Kidney (tissue), 14 donors: ENCODE data around the gene GTF3C1. TPM values are rescaled to one million over a fixed set of nuclear protein-coding genes. Genes with fewer than 3 reads are reported as not detected.

Source experiments
- DNase-seq, 5 donors: peaks; one replicate each; pipeline ENCODE4 v3.0.0-alpha.2; 2013 to 2020
- FAIRE-seq: peaks from 2 replicates; lab custom pipeline; 2012; peaks lifted over from hg19 to GRCh38; lab: Jason Lieb, UNC
- H3K27ac ChIP-seq, 2 donors: one replicate each; pipeline ENCODE4 v1.7.0; 2013; ENCODE audit warnings: low read depth in 2 of 2, low read length in 2 of 2, inconsistent platforms in 1 of 2
- H3K27me3 ChIP-seq: one replicate; pipeline ENCODE4 v1.7.1; 2013; ENCODE audit warnings: low read length, inconsistent platforms; ENCODE audit not compliant: control insufficient read depth, insufficient read depth
- H3K36me3 ChIP-seq, 3 donors: one replicate each; pipeline versions ENCODE4 v1.7.0 to v1.7.1; 2013; ENCODE audit warnings: low read length in 3 of 3, control low read depth in 1 of 3, inconsistent platforms in 1 of 3; ENCODE audit not compliant: insufficient read depth in 3 of 3, control insufficient read depth in 2 of 3
- H3K4me1 ChIP-seq, 3 donors: one replicate each; pipeline versions ENCODE4 v1.7.0 to v1.7.1; 2013; ENCODE audit warnings: low read length in 3 of 3, inconsistent platforms in 1 of 3, low read depth in 1 of 3; ENCODE audit not compliant: control insufficient read depth in 2 of 3, insufficient read depth in 2 of 3
- H3K4me3 ChIP-seq, 3 donors: one replicate each; pipeline versions ENCODE4 v1.7.0 to v1.8.1; 2013; ENCODE audit warnings: low read length in 3 of 3, control low read depth in 1 of 3, inconsistent platforms in 1 of 3
- H3K9ac ChIP-seq, 3 donors: one replicate each; pipeline versions ENCODE4 v1.7.0 to v1.7.1; 2013; ENCODE audit warnings: low read length in 3 of 3, control low read depth in 1 of 3, inconsistent platforms in 1 of 3
- H3K9me3 ChIP-seq, 3 donors: one replicate each; pipeline versions ENCODE4 v1.7.0 to v1.7.1; 2013; ENCODE audit warnings: low read length in 3 of 3, control low read depth in 1 of 3, inconsistent platforms in 1 of 3; ENCODE audit not compliant: control insufficient read depth in 2 of 3, insufficient read depth in 1 of 3
- intact Hi-C: fragments of 100-400 bp; cut with DNase I; formaldehyde crosslinking; loops from one replicate; pipeline ENCODE4 v1.11.1; 2022
- polyA plus RNA-seq: library from polyadenylated mRNA; stranded (reverse); fragments of 350-450 nt; fragmentation: Illumina TruSeq; extraction: RNeasy Lipid Tissue Mini Kit (QIAGEN cat#74804); gene quantifications from one replicate; pipeline ENCODE4 v1.2.3, GENCODE V29; 2014; ENCODE audit warnings: low read depth, low replicate concordance; ENCODE audit not compliant: insufficient read depth
- total RNA-seq: library from RNA; stranded (reverse); fragmentation: NEBNext Ultra II Directional; extraction: Animal tissue kit (Norgen Biotek cat#: 25700); gene quantifications from one replicate; pipeline ENCODE4 v1.2.1, GENCODE V29; 2021
- TF ChIP-seq, protein P1 (sequence below): IDR thresholded peaks from 3 replicates; pipeline ENCODE4 v1.5.1; 2012; ENCODE audit warnings: mild to moderate bottlenecking, moderate library complexity, borderline replicate concordance; ENCODE audit not compliant: insufficient read depth; ENCODE audit errors: extremely low read depth
- donor health status: control.
- donor health status: control.
- donor health status: control.
- donor health status: control.
- donor health status: control.
- donor health status: DM: yes; HTN: yes; CAD: no.
- donor health status: Normal renal cell carcinoma (clear cell type).

GTF3C1 gene
- total and polyA plus RNA-seq, 2 donors from 2014 or later: 59.0 to 81.7 TPM

DNA sequence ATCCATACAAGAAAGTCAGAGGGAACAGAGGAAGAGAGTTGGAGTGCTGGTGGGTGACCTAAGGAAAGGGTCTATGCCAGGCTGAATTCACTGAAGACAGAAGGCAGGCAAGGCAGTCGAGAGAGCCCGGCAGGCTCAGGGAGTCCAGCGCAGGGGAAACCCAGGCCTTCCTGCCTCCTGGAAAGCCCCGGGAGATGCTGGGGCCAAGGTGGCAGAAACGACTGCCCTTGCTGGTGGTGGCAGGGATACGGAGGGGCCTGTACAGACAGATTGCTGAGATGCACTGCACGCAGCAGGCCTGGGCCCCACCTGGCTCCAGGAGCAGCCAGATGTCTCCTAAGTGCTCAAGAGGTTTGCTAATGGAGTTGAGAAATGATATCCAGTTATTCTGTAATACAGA, 59.8 kb downstream of the GTF3C1 start:
- H3K9ac ChIP-seq: no peak overlapping the region
- FAIRE-seq (no peak), DNase-seq (peak in 1 of 5 donors; percentile 43)
- H3K36me3 ChIP-seq: peaks cover 9 to 64% (median 45%) of the 10 kb centered on the region in 3 donors
- H3K27ac ChIP-seq: no peak overlapping the region
- no peak overlapping the region for H3K4me3 ChIP-seq
- TF ChIP-seq, protein P1, sequence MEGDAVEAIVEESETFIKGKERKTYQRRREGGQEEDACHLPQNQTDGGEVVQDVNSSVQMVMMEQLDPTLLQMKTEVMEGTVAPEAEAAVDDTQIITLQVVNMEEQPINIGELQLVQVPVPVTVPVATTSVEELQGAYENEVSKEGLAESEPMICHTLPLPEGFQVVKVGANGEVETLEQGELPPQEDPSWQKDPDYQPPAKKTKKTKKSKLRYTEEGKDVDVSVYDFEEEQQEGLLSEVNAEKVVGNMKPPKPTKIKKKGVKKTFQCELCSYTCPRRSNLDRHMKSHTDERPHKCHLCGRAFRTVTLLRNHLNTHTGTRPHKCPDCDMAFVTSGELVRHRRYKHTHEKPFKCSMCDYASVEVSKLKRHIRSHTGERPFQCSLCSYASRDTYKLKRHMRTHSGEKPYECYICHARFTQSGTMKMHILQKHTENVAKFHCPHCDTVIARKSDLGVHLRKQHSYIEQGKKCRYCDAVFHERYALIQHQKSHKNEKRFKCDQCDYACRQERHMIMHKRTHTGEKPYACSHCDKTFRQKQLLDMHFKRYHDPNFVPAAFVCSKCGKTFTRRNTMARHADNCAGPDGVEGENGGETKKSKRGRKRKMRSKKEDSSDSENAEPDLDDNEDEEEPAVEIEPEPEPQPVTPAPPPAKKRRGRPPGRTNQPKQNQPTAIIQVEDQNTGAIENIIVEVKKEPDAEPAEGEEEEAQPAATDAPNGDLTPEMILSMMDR: no peak
- intact Hi-C loops: no loop called here
- no peaks in the 10 kb centered on the region for H3K27me3 ChIP-seq
- no peaks in the 10 kb centered on the region for H3K9me3 ChIP-seq
- peaks cover 0 to 5% (median 0%) of the 10 kb centered on the region in 3 donors for H3K4me1 ChIP-seq

DNA sequence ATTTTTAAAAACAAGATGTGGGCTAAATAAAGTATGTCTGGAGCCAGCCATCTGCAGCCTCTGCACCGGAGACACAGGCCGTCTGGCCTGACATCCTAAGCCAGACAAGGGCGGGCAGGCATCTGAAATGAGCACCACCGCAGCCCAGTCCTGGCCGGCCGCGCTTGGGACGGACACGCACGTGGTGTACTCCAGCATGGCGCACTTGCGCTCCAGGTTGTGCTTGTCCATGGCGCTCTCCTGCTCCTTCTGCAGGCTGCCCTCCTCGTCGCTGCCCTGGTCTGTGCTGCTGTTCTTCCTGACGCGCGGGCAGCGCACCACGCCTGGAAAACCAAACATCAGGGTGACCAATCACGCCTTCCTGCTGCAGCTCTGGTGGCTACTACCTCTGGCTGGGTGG, 60.3 kb downstream of the GTF3C1 start:
- intact Hi-C loops: no loop called here
- Histone ChIP-seq H3K4me3 (no peak overlapping the region), H3K4me1 (peaks cover 0 to 5% (median 0%) of the 10 kb centered on the region in 3 donors), H3K36me3 (peaks cover 6 to 64% (median 46%) of the 10 kb centered on the region in 3 donors), H3K9ac (no peak overlapping the region), H3K27me3 (no peaks in the 10 kb centered on the region), H3K9me3 (no peaks in the 10 kb centered on the region), H3K27ac (no peak overlapping the region)
- TF ChIP-seq, protein P1: no peak
- DNase-seq (peak in 1 of 5 donors; percentile 59), FAIRE-seq (no peak)

DNA sequence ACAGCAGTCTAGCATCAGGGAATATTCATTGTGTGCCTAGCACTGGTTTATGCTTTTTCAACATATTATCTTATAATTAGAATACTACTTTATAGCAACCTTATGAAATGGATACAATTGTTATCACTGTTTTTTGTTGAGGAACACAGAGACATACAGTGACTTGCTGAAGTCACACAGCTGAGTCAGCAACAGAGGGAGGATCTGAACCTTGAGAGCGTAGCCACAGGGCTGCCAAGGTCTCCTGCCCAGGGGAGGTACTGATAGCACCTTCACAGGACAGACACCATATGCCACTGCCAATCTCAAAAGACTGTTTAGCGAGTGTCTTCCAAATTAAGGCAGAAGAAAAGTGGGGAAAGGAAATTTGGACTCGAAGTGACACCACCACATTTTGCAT, 63.0 kb downstream of the GTF3C1 start:
- H3K27me3 ChIP-seq: no peaks in the 10 kb centered on the region
- peaks cover 8 to 70% (median 60%) of the 10 kb centered on the region in 3 donors for H3K36me3 ChIP-seq
- DNase-seq (peak in 1 of 5 donors; percentile 9), FAIRE-seq (no peak)
- H3K27ac ChIP-seq: no peak overlapping the region
- TF ChIP-seq, protein P1: no peak
- peaks cover 0 to 20% (median 14%) of the 10 kb centered on the region in 3 donors for H3K4me1 ChIP-seq
- no peak overlapping the region for H3K9ac ChIP-seq
- H3K9me3 ChIP-seq: no peaks in the 10 kb centered on the region
- H3K4me3 ChIP-seq: no peak overlapping the region
- intact Hi-C loops: no loop called here

DNA sequence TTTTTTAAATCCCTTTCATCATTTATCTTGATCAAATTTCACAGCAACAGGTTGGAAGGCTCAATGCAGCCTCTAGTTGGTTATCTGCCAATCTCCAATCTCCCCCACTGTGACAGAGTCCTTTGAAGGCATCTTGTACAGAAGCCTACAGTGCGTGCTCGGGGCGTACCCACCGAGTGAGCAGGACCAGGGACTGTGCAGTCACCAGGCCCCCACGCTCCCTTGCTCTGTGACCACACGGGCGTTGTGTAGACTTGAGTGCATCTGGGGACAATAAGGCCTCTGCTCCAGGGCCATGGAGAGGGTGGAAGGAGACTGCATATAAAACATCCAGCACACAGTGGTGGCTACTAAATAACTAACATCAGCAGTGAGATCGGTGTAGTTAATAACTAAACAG, 63.4 kb downstream of the GTF3C1 start:
- intact Hi-C loops: no loop called here
- DNase-seq: peak in 1 of 5 donors; percentile 15
- Histone ChIP-seq H3K36me3 (peaks cover 7 to 72% (median 60%) of the 10 kb centered on the region in 3 donors), H3K4me3 (no peak overlapping the region), H3K4me1 (peaks cover 0 to 21% (median 18%) of the 10 kb centered on the region in 3 donors), H3K27ac (no peak overlapping the region), H3K9ac (no peak overlapping the region), H3K9me3 (no peaks in the 10 kb centered on the region), H3K27me3 (no peaks in the 10 kb centered on the region)
- no peak for FAIRE-seq
- TF ChIP-seq, protein P1: no peak
